Adrenal gland (tissue), 12 donors: ENCODE results near the gene CDH4. TPM values are rescaled to one million over a fixed set of nuclear protein-coding genes. Genes with fewer than 3 reads are reported as not detected.

Experiments used
- DNase-seq, 7 donors: peaks; one replicate each; pipeline ENCODE4 v3.0.0-alpha.2; 2019 to 2020
- H3K27ac ChIP-seq, 5 donors: fragments of 200-600 bp; sonication (generic) in 4 of 5; 1 replicate in 3 of 5; 2 replicates in 2 of 5; pipeline versions ENCODE4 v1.5.1 to v1.8.0; 2016 to 2020; ENCODE audit warnings: mild to moderate bottlenecking in 1 of 5
- H3K27me3 ChIP-seq: fragments of 200-600 bp; 2 replicates; pipeline ENCODE4 v1.8.0; 2021
- H3K36me3 ChIP-seq, 2 donors: fragments of 200-600 bp; replicated peaks in 1 of 2; 1 replicate in 1 of 2; 2 replicates in 1 of 2; pipeline versions ENCODE4 v1.5.1 to v1.8.0; 2018 to 2022
- H3K4me1 ChIP-seq, 2 donors: fragments of 200-600 bp; replicated peaks in 1 of 2; 1 replicate in 1 of 2; 2 replicates in 1 of 2; pipeline versions ENCODE4 v1.5.1 to v1.8.0; 2018 to 2021
- H3K4me3 ChIP-seq, 4 donors: fragments of 200-600 bp; sonication (generic) in 3 of 4; one replicate each; pipeline ENCODE4 v1.5.1; 2016 to 2018
- H3K9me3 ChIP-seq, 3 donors: fragments of 200-600 bp; sonication (generic) in 1 of 3; replicated peaks in 1 of 3; 1 replicate in 2 of 3; 2 replicates in 1 of 3; pipeline versions ENCODE4 v1.5.1 to v1.8.0; 2016 to 2021
- POLR2A ChIP-seq, 2 donors: fragments of 450-650 bp; IDR thresholded peaks; one replicate each; pipeline ENCODE4 v1.6.1; 2017; ENCODE audit warnings: antibody characterized with exemption in 2 of 2, mild to moderate bottlenecking in 2 of 2, moderate library complexity in 1 of 2
- WGBS, 4 donors: extraction: QIAGEN DNeasy Blood & Tissue Kit in 2 of 4; methylation state at CpG; one replicate each; pipeline versions ENCODE4 v1.1.5 to v1.1.7; 2013 to 2017; 5-methylcytosine and 5-hydroxymethylcytosine counted together
- intact Hi-C, 2 donors: fragments of 100-400 bp; cut with DNase I; formaldehyde crosslinking; loops; one replicate each; pipeline versions ENCODE4 v1.14.1 to v1.15.0; 2022 to 2023
- polyA plus RNA-seq, 3 donors: library from polyadenylated mRNA; stranded (reverse); fragments of 200-250 nt in 2 of 3; fragments of 350-450 nt in 1 of 3; fragmentation: Illumina TruSeq in 1 of 3; extraction: RNeasy Lipid Tissue Mini Kit (QIAGEN cat#74804) in 1 of 3; gene quantifications; one replicate each; pipeline ENCODE4 v1.2.3, GENCODE V29; 2013 to 2014
- total RNA-seq, 9 donors: library from RNA; depleted of rRNA in 4 of 9; stranded (reverse); fragments of >200 nt in 4 of 9; fragments of 120-200 nt in 1 of 9; fragmentation: NEBNext Ultra II Directional in 1 of 9; extraction: Animal tissue kit (Norgen Biotek cat#: 25700) in 1 of 9; gene quantifications; one replicate each; pipeline versions ENCODE4 v1.1.0 to v1.2.4, GENCODE V29; 2013 to 2023
- TF ChIP-seq, protein P1 (sequence below), 6 experiments: fragments of 450-650 bp in 4 of 6; fragments of 200-600 bp in 2 of 6; sonication (generic) in 1 of 6; IDR thresholded peaks; 1 replicate in 5 of 6; 2 replicates in 1 of 6; pipeline versions ENCODE4 v1.5.1 to v1.8.0; 2016 to 2021; ENCODE audit warnings: antibody characterized with exemption in 6 of 6, mild to moderate bottlenecking in 2 of 6, moderate library complexity in 1 of 6
- donor health status: healthy with polysubstance abuse.
- donor health status: Bipolar disorder and iron deficiency.
- donor health status: DM: yes; HTN: yes; CAD: no.
- donor health status: DM: no; HTN: no; CAD: no.
- donor health status: DM: no; HTN: no; CAD: no.
- donor health status: DM: yes; HTN: yes; CAD: no.

CDH4 gene
- total and polyA plus RNA-seq, 12 donors, result 0.08 to 0.53 (median 0.20) TPM; not detected in 3

GRCh38 chr20:61779176-61779965 lies 527.3 kb downstream of the CDH4 start:
- no peaks in the 10 kb centered on the region for H3K9me3 ChIP-seq
- no peaks in the 10 kb centered on the region for H3K27me3 ChIP-seq
- 77 to 85% (median 81%) methylated on average over 22 to 27 of the region's 27 CpGs for WGBS, 4 donors
- no peak overlapping the region for H3K4me3 ChIP-seq
- intact Hi-C loops, result no loop called here
- TF ChIP-seq POLR2A (IDR thresholded peaks at IDR 0.05), result no peak
- TF ChIP-seq, protein P1, sequence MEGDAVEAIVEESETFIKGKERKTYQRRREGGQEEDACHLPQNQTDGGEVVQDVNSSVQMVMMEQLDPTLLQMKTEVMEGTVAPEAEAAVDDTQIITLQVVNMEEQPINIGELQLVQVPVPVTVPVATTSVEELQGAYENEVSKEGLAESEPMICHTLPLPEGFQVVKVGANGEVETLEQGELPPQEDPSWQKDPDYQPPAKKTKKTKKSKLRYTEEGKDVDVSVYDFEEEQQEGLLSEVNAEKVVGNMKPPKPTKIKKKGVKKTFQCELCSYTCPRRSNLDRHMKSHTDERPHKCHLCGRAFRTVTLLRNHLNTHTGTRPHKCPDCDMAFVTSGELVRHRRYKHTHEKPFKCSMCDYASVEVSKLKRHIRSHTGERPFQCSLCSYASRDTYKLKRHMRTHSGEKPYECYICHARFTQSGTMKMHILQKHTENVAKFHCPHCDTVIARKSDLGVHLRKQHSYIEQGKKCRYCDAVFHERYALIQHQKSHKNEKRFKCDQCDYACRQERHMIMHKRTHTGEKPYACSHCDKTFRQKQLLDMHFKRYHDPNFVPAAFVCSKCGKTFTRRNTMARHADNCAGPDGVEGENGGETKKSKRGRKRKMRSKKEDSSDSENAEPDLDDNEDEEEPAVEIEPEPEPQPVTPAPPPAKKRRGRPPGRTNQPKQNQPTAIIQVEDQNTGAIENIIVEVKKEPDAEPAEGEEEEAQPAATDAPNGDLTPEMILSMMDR (IDR thresholded peaks at IDR 0.05), result no peak
- H3K4me1 ChIP-seq, result no peaks in the 10 kb centered on the region
- no peaks in the 10 kb centered on the region for H3K36me3 ChIP-seq
- DNase-seq, result no peak
- H3K27ac ChIP-seq, result no peak overlapping the region

GRCh38 chr20:61780066-61780465 lies 528.0 kb downstream of the CDH4 start:
- Histone ChIP-seq H3K36me3 (no peaks in the 10 kb centered on the region), H3K4me1 (no peaks in the 10 kb centered on the region), H3K27me3 (no peaks in the 10 kb centered on the region), H3K4me3 (no peak overlapping the region), H3K9me3 (no peaks in the 10 kb centered on the region), H3K27ac (no peak overlapping the region)
- intact Hi-C loops, result no loop called here
- TF ChIP-seq, protein P1 (IDR thresholded peaks at IDR 0.05), result no peak
- TF ChIP-seq POLR2A (IDR thresholded peaks at IDR 0.05), result no peak
- no peak for DNase-seq
- 78 to 83% (median 80%) methylated on average over 4 to 7 of the region's 7 CpGs for WGBS, 4 donors

- no peak overlapping the region for H3K4me3 ChIP-seq
- no peak for TF ChIP-seq POLR2A (IDR thresholded peaks at IDR 0.05)
- TF ChIP-seq, protein P1 (IDR thresholded peaks at IDR 0.05), result no peak
- no peak overlapping the region for H3K27ac ChIP-seq
- intact Hi-C loops, result no loop called here
- DNase-seq, result no peak
- H3K9me3 ChIP-seq, result no peaks in the 10 kb centered on the region
- WGBS, 4 donors, result 78 to 88% (median 82%) methylated on average over 12 to 18 of the region's 18 CpGs
- H3K27me3 ChIP-seq, result no peaks in the 10 kb centered on the region
- H3K4me1 ChIP-seq, result no peaks in the 10 kb centered on the region
- no peaks in the 10 kb centered on the region for H3K36me3 ChIP-seq
Observed at GRCh38 chr20:61784801-61785566, 532.9 kb downstream of the CDH4 start.

DNA sequence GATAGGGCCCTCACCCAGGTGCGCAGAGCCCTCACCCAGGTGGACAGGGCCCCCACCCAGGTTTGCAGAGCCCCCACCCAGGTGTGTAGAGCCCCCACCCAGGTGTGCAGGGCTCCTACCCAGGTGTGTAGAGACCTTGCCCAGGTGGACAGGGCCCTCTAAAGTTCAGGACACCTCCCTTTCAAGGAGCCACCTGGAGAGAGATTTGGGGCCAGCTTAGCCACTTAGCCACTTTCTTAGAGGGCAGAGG lies 533.4 kb downstream of the CDH4 start:
- no peak overlapping the region for H3K4me3 ChIP-seq

More for the DNA sequence above, 533.4 kb downstream of the CDH4 start:
- H3K27me3 ChIP-seq, result no peaks in the 10 kb centered on the region
- H3K36me3 ChIP-seq, result no peaks in the 10 kb centered on the region
- no peak for DNase-seq
- H3K9me3 ChIP-seq, result no peaks in the 10 kb centered on the region
- H3K4me1 ChIP-seq, result no peaks in the 10 kb centered on the region
- no peak overlapping the region for H3K27ac ChIP-seq
- WGBS, 4 donors, result 91 to 97% methylated on average over 1 of the region's 1 CpG; no CpG with 5 or more reads in 2 of the 4 donors
- intact Hi-C loops, result no loop called here
- TF ChIP-seq, protein P1 (IDR thresholded peaks at IDR 0.05), result no peak
- TF ChIP-seq POLR2A (IDR thresholded peaks at IDR 0.05), result no peak
